GM19468 (cell line): ENCODE results near the gene TH.
"Not testable (repeated sequence)": the region's sequence is repeated elsewhere in the genome, so short reads cannot be mapped to it uniquely, and the experiment has no call there.

ENCODE experiments used
- ATAC-seq: cut with Tn5 transposase; IDR thresholded peaks from one replicate; pipeline ENCODE4 v1.9.1; 2021; ENCODE audit warnings: mild to moderate bottlenecking, moderate library complexity, moderate number of reproducible peaks; ENCODE audit not compliant: unreplicated experiment; ENCODE audit errors: extremely low read depth

The TH gene

GRCh38 chr11:2134022-2135010 is 37.3 kb downstream of the TH start:
- no peak for ATAC-seq

- no peak for ATAC-seq
These were observed 38.2 kb downstream of the TH start for GRCh38 chr11:2133241-2134021.

- no peak for ATAC-seq
These were observed 38.8 kb downstream of the TH start for GRCh38 chr11:2132874-2133240.

GRCh38 chr11:2132246-2132645 is 39.4 kb downstream of the TH start:
- ATAC-seq: no peak

GRCh38 chr11:2131371-2132236 is 40.0 kb downstream of the TH start:
- no peak for ATAC-seq

- ATAC-seq: no peak
These were observed 40.7 kb downstream of the TH start for GRCh38 chr11:2130881-2131352.

- ATAC-seq: no peak
These were observed 41.8 kb downstream of the TH start for GRCh38 chr11:2129699-2130366.

- ATAC-seq: no peak
These were observed 42.3 kb downstream of the TH start for GRCh38 chr11:2129308-2129698.

- no peak for ATAC-seq
These were observed 42.9 kb downstream of the TH start for GRCh38 chr11:2128511-2129307.

GRCh38 chr11:2128130-2128510 is 43.5 kb downstream of the TH start:
- no peak for ATAC-seq

- ATAC-seq: no peak
These were observed 44.0 kb downstream of the TH start for GRCh38 chr11:2127482-2128129.

- ATAC-seq: no peak
These were observed 45.0 kb downstream of the TH start for GRCh38 chr11:2126520-2127085.

- ATAC-seq: not testable (repeated sequence)
These were observed 46.7 kb downstream of the TH start for GRCh38 chr11:2124736-2125484.

GRCh38 chr11:2123628-2123960 is 48.0 kb downstream of the TH start:
- ATAC-seq: no peak

- no peak for ATAC-seq
These were observed 48.5 kb downstream of the TH start for GRCh38 chr11:2122907-2123627.

- no peak for ATAC-seq
These were observed 49.3 kb downstream of the TH start for GRCh38 chr11:2122222-2122906.
